ENCODE measurements around the gene DRC1.

Gene DRC1

GRCh38 chr2:26400723-26401122, 997 bp upstream of the DRC1 start:
- DNase-seq: no peak

- DNase-seq: no peak
Observed at GRCh38 chr2:26407526-26407925, 5.8 kb downstream of the DRC1 start.

- DNase-seq: no peak
Observed at GRCh38 chr2:26409785-26410184, 8.1 kb downstream of the DRC1 start.

GRCh38 chr2:26410764-26411243, 9.1 kb downstream of the DRC1 start:
- DNase-seq: no peak

GRCh38 chr2:26411419-26411818, 9.7 kb downstream of the DRC1 start:
- no peak for DNase-seq

GRCh38 chr2:26412091-26412673, 10.5 kb downstream of the DRC1 start:
- DNase-seq: no peak

GRCh38 chr2:26414311-26414710, 12.6 kb downstream of the DRC1 start:
- no peak for DNase-seq

- DNase-seq: no peak
Observed at GRCh38 chr2:26421961-26422360, 20.2 kb downstream of the DRC1 start.

GRCh38 chr2:26422947-26423629, 21.4 kb downstream of the DRC1 start:
- no peak for DNase-seq

- DNase-seq: no peak
Observed at GRCh38 chr2:26423750-26424149, 22.0 kb downstream of the DRC1 start.

- no peak for DNase-seq
Observed at GRCh38 chr2:26424221-26424620, 22.5 kb downstream of the DRC1 start.

- no peak for DNase-seq
Observed at GRCh38 chr2:26428846-26429245, 27.1 kb downstream of the DRC1 start.

GRCh38 chr2:26429779-26430578, 28.3 kb downstream of the DRC1 start:
- DNase-seq: no peak

- DNase-seq: no peak
Observed at GRCh38 chr2:26430826-26431225, 29.1 kb downstream of the DRC1 start.

GRCh38 chr2:26432363-26432762, 30.6 kb downstream of the DRC1 start:
- DNase-seq: no peak

GRCh38 chr2:26432859-26433258, 31.1 kb downstream of the DRC1 start:
- no peak for DNase-seq

- no peak for DNase-seq
Observed at GRCh38 chr2:26435106-26435505, 33.4 kb downstream of the DRC1 start.

GRCh38 chr2:26438526-26438925, 36.8 kb downstream of the DRC1 start:
- DNase-seq: no peak

GRCh38 chr2:26438926-26439325, 37.2 kb downstream of the DRC1 start:
- DNase-seq: no peak

GRCh38 chr2:26442301-26442700, 40.6 kb downstream of the DRC1 start:
- no peak for DNase-seq

- no peak for DNase-seq
Observed at GRCh38 chr2:26442707-26443106, 41.0 kb downstream of the DRC1 start.

GRCh38 chr2:26444236-26444635, 42.5 kb downstream of the DRC1 start:
- DNase-seq: no peak

GRCh38 chr2:26448651-26449050, 46.9 kb downstream of the DRC1 start:
- no peak for DNase-seq
